Measurements from ENCODE around the gene BPGM.

DNA sequence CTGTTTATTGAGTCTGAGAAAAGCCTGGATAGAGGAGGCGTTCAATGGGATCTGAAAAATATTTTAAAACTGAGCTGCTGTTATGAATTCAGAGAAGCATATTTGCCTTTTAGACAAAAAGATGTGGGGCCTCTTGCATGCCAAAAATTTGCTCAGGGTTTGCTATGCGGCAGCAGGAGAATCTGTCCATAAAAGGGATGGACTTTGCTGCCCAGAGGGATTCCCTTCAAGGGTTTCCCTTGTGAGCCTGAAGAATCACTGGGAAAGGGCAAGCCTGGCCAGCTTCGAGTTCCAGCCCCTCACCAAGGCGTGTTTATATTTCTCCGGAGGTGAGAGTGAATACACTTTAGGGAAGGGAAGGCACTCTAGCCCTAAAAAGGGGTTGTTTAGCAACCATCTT is 77.2 kb downstream of the BPGM start:
- TF ChIP-seq PRDM4 (tag by site-specific recombination; IDR thresholded peaks at IDR 0.05) = no peak
- TF ChIP-seq, protein P1, sequence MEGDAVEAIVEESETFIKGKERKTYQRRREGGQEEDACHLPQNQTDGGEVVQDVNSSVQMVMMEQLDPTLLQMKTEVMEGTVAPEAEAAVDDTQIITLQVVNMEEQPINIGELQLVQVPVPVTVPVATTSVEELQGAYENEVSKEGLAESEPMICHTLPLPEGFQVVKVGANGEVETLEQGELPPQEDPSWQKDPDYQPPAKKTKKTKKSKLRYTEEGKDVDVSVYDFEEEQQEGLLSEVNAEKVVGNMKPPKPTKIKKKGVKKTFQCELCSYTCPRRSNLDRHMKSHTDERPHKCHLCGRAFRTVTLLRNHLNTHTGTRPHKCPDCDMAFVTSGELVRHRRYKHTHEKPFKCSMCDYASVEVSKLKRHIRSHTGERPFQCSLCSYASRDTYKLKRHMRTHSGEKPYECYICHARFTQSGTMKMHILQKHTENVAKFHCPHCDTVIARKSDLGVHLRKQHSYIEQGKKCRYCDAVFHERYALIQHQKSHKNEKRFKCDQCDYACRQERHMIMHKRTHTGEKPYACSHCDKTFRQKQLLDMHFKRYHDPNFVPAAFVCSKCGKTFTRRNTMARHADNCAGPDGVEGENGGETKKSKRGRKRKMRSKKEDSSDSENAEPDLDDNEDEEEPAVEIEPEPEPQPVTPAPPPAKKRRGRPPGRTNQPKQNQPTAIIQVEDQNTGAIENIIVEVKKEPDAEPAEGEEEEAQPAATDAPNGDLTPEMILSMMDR (tag by site-specific recombination; IDR thresholded peaks at IDR 0.05) = no peak
- TF ChIP-seq, protein P2, sequence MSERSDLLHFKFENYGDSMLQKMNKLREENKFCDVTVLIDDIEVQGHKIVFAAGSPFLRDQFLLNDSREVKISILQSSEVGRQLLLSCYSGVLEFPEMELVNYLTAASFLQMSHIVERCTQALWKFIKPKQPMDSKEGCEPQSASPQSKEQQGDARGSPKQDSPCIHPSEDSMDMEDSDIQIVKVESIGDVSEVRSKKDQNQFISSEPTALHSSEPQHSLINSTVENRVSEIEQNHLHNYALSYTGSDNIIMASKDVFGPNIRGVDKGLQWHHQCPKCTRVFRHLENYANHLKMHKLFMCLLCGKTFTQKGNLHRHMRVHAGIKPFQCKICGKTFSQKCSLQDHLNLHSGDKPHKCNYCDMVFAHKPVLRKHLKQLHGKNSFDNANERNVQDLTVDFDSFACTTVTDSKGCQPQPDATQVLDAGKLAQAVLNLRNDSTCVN (tag by site-specific recombination; optimal IDR thresholded peaks at IDR 0.05) = no peak
- TF ChIP-seq ZNF138 (tag by site-specific recombination; IDR thresholded peaks at IDR 0.05; ENCODE audit: borderline replicate concordance) = no peak
- TF ChIP-seq ZFP41 (tag by site-specific recombination; IDR thresholded peaks at IDR 0.05; ENCODE audit: borderline replicate concordance) = no peak
- no peak for TF ChIP-seq KLF10 (tag by site-specific recombination; IDR thresholded peaks at IDR 0.05)
- TF ChIP-seq, protein P3, sequence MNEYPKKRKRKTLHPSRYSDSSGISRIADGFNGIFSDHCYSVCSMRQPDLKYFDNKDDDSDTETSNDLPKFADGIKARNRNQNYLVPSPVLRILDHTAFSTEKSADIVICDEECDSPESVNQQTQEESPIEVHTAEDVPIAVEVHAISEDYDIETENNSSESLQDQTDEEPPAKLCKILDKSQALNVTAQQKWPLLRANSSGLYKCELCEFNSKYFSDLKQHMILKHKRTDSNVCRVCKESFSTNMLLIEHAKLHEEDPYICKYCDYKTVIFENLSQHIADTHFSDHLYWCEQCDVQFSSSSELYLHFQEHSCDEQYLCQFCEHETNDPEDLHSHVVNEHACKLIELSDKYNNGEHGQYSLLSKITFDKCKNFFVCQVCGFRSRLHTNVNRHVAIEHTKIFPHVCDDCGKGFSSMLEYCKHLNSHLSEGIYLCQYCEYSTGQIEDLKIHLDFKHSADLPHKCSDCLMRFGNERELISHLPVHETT (tag by site-specific recombination; IDR thresholded peaks at IDR 0.05) = no peak
- TF ChIP-seq ZBTB7A (tag by site-specific recombination; IDR thresholded peaks at IDR 0.05; ENCODE audit: low read depth) = no peak
- TF ChIP-seq, protein P4, sequence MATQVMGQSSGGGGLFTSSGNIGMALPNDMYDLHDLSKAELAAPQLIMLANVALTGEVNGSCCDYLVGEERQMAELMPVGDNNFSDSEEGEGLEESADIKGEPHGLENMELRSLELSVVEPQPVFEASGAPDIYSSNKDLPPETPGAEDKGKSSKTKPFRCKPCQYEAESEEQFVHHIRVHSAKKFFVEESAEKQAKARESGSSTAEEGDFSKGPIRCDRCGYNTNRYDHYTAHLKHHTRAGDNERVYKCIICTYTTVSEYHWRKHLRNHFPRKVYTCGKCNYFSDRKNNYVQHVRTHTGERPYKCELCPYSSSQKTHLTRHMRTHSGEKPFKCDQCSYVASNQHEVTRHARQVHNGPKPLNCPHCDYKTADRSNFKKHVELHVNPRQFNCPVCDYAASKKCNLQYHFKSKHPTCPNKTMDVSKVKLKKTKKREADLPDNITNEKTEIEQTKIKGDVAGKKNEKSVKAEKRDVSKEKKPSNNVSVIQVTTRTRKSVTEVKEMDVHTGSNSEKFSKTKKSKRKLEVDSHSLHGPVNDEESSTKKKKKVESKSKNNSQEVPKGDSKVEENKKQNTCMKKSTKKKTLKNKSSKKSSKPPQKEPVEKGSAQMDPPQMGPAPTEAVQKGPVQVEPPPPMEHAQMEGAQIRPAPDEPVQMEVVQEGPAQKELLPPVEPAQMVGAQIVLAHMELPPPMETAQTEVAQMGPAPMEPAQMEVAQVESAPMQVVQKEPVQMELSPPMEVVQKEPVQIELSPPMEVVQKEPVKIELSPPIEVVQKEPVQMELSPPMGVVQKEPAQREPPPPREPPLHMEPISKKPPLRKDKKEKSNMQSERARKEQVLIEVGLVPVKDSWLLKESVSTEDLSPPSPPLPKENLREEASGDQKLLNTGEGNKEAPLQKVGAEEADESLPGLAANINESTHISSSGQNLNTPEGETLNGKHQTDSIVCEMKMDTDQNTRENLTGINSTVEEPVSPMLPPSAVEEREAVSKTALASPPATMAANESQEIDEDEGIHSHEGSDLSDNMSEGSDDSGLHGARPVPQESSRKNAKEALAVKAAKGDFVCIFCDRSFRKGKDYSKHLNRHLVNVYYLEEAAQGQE (tag by site-specific recombination; IDR thresholded peaks at IDR 0.05) = no peak
- no peak for TF ChIP-seq ZNF549 (tag by site-specific recombination; IDR thresholded peaks at IDR 0.05)
- no peak for TF ChIP-seq ZNF585B (tag by site-specific recombination; IDR thresholded peaks at IDR 0.05)
- TF ChIP-seq TRIM28 (IDR thresholded peaks at IDR 0.05; ENCODE audit: borderline replicate concordance, low read length) = no peak
- TF ChIP-seq ZNF426 (tag by site-specific recombination; IDR thresholded peaks at IDR 0.05) = no peak

Data from HEK293 (cell line).